Measurements from ENCODE around the gene RFFL. TPM values are rescaled to one million over a fixed set of nuclear protein-coding genes. Genes with fewer than 3 reads are reported as not detected.

Gene RFFL
- total and polyA plus RNA-seq, 9 of the 15 experiments (the other 6 are each of a cell fraction or from before 2014, with no cell fraction given) = 3.4 to 18.1 (median 12.8) TPM

DNA sequence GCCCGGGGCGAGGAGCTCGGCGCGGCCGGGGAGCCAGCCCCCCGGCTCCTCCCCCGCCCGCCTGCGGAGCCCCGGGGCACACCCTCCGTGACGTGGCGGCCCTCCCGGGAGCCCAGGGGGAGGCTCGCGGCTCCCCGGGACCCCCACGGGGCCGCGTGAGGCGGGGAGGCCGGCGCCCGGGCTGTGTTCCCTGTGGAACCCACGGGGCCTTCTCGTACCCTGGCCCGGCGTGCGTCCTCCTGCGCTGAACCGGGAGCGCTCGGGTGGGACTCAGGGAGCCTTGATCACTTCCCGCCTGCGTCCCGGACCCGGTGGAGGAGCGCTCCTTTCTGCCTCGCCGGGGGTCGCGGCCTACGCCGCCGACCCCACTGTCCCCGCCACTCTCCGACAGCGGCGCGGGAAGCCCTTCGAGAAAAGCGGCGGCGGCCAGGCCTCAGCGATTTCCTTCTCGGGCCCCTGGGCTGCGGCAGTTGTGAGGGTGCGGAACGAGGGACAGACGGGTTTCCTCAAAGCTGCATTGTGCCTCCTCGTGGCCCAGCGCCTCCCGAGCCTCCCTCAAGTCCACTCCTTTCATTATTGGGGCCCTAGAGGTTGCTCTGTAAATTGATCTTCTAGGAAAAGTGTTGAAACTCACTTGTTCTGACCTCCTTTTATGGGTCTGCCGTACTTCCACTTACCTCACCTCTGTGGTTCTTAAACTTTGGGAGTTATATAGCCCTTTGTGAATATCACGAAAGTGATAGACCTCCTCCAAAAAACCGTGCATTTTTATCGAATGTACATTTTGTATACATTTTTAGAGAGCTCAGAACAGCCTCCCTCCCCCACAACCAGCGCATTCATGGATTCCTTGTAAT lies 82.6 kb downstream of the RFFL start (continued):
- TF ChIP-seq, protein P1, sequence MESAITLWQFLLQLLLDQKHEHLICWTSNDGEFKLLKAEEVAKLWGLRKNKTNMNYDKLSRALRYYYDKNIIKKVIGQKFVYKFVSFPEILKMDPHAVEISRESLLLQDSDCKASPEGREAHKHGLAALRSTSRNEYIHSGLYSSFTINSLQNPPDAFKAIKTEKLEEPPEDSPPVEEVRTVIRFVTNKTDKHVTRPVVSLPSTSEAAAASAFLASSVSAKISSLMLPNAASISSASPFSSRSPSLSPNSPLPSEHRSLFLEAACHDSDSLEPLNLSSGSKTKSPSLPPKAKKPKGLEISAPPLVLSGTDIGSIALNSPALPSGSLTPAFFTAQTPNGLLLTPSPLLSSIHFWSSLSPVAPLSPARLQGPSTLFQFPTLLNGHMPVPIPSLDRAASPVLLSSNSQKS (CRISPR knock-in tag; IDR thresholded peaks at IDR 0.05) = no peak
- 0 out of 2 replicates have a peak, but pooled peaks have one; percentile 13 for TF ChIP-seq PHB (CRISPR knock-in tag; IDR thresholded peaks at IDR 0.05)
- no peak for TF ChIP-seq TSC22D4 (tag; IDR thresholded peaks at IDR 0.05)
- no peak for TF ChIP-seq HDAC8 (tag; IDR thresholded peaks at IDR 0.05)
- TF ChIP-seq TEAD1 (CRISPR knock-in tag; IDR thresholded peaks at IDR 0.05) = 0 out of 4 replicates have a peak, but pooled peaks of 1 of the 2 experiments have one; percentile 36
- TF ChIP-seq TGIF2 (CRISPR knock-in tag; IDR thresholded peaks at IDR 0.05) = no peak
- TF ChIP-seq HNRNPK (IDR thresholded peaks at IDR 0.05; ENCODE audit: low read depth, low read length, poor library complexity, severe bottlenecking) = no peak
- TF ChIP-seq PHTF2 (CRISPR knock-in tag; IDR thresholded peaks at IDR 0.05) = no peak
- no peak for TF ChIP-seq IRF2 (CRISPR knock-in tag; IDR thresholded peaks at IDR 0.05)
- TF ChIP-seq ZFP1 (CRISPR knock-in tag; IDR thresholded peaks at IDR 0.05) = no peak
- TF ChIP-seq ETV5 (CRISPR knock-in tag; IDR thresholded peaks at IDR 0.05; ENCODE audit: low read depth) = no peak
- TF ChIP-seq ZKSCAN1 (IDR thresholded peaks at IDR 0.05; ENCODE audit: low read depth, low read length) = no peak
- no peak for TF ChIP-seq GTF2F1 (IDR thresholded peaks at IDR 0.05; ENCODE audit: low read depth, low read length)
- TF ChIP-seq, protein P2, sequence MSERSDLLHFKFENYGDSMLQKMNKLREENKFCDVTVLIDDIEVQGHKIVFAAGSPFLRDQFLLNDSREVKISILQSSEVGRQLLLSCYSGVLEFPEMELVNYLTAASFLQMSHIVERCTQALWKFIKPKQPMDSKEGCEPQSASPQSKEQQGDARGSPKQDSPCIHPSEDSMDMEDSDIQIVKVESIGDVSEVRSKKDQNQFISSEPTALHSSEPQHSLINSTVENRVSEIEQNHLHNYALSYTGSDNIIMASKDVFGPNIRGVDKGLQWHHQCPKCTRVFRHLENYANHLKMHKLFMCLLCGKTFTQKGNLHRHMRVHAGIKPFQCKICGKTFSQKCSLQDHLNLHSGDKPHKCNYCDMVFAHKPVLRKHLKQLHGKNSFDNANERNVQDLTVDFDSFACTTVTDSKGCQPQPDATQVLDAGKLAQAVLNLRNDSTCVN (CRISPR knock-in tag; IDR thresholded peaks at IDR 0.05) = no peak
- peak; percentile 60 for TF ChIP-seq CEBPB (tag; IDR thresholded peaks at IDR 0.05)
- no peak for TF ChIP-seq DMBX1 (CRISPR knock-in tag; IDR thresholded peaks at IDR 0.05; ENCODE audit: borderline replicate concordance)
- TF ChIP-seq NFE2L1 (tag; IDR thresholded peaks at IDR 0.05; ENCODE audit: borderline replicate concordance, low read depth) = no peak
- no peak for TF ChIP-seq SAFB2 (IDR thresholded peaks at IDR 0.05; ENCODE audit: borderline replicate concordance, low read depth, low read length, severe bottlenecking)
- TF ChIP-seq HCFC1 (IDR thresholded peaks at IDR 0.05; ENCODE audit: low read depth, low read length) = peak; percentile 18; the same call in 1 of the 2 replicates
- TF ChIP-seq, protein P3, sequence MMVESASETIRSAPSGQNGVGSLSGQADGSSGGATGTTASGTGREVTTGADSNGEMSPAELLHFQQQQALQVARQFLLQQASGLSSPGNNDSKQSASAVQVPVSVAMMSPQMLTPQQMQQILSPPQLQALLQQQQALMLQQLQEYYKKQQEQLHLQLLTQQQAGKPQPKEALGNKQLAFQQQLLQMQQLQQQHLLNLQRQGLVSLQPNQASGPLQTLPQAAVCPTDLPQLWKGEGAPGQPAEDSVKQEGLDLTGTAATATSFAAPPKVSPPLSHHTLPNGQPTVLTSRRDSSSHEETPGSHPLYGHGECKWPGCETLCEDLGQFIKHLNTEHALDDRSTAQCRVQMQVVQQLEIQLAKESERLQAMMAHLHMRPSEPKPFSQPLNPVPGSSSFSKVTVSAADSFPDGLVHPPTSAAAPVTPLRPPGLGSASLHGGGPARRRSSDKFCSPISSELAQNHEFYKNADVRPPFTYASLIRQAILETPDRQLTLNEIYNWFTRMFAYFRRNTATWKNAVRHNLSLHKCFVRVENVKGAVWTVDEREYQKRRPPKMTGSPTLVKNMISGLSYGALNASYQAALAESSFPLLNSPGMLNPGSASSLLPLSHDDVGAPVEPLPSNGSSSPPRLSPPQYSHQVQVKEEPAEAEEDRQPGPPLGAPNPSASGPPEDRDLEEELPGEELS (CRISPR knock-in tag; IDR thresholded peaks at IDR 0.05; ENCODE audit: borderline replicate concordance) = no peak
- TF ChIP-seq, protein P4, sequence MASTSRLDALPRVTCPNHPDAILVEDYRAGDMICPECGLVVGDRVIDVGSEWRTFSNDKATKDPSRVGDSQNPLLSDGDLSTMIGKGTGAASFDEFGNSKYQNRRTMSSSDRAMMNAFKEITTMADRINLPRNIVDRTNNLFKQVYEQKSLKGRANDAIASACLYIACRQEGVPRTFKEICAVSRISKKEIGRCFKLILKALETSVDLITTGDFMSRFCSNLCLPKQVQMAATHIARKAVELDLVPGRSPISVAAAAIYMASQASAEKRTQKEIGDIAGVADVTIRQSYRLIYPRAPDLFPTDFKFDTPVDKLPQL (IDR thresholded peaks at IDR 0.05; ENCODE audit: extremely low read depth, insufficient read length) = no peak
- TF ChIP-seq KDM4B (IDR thresholded peaks at IDR 0.05; ENCODE audit: borderline replicate concordance in 2 of 2, low read depth in 1 of 2) = no peak
- TF ChIP-seq ZNF174 (CRISPR knock-in tag; IDR thresholded peaks at IDR 0.05) = no peak
- TF ChIP-seq HDGF (IDR thresholded peaks at IDR 0.05) = no peak

Data from K562 (cell line).